ENCODE measurements around the gene TDRD3.

GRCh38 chr13:60370343-60370742 lies 26.7 kb upstream of the TDRD3 start:
- TF ChIP-seq CTCF (IDR thresholded peaks at IDR 0.05): no peak
- TF ChIP-seq POLR2A (IDR thresholded peaks at IDR 0.05): no peak
